Thoracic aorta (tissue), 2 donors: ENCODE results near the gene PLA1A. TPM values are rescaled to one million over a fixed set of nuclear protein-coding genes. Genes with fewer than 3 reads are reported as not detected.
A peak's percentile ranks its signal among the peaks of the same experiment; 100 is the strongest.

Source experiments
- ATAC-seq: fragments of 150-250 bp; one replicate; pipeline ENCODE4 v1.8.0; 2017; ENCODE audit warnings: low read depth; ENCODE audit not compliant: insufficient number of reproducible peaks, low FRiP score
- DNase-seq: peaks from one replicate; pipeline ENCODE4 v3.0.0-alpha.2; 2020; ENCODE audit warnings: low spot score
- H3K27ac ChIP-seq, 2 donors: fragments of 200-600 bp; sonication (generic); 1 replicate in 1 of 2; 2 replicates in 1 of 2; pipeline ENCODE4 v1.5.1; 2016; ENCODE audit warnings: mild to moderate bottlenecking in 2 of 2, moderate library complexity in 2 of 2
- H3K27me3 ChIP-seq: fragments of 200-600 bp; sonication (generic); replicated peaks from 2 replicates; pipeline ENCODE4 v1.6.0; 2016; ENCODE audit warnings: mild to moderate bottlenecking; ENCODE audit not compliant: insufficient read depth
- H3K36me3 ChIP-seq: fragments of 200-600 bp; sonication (generic); one replicate; pipeline ENCODE4 v1.5.1; 2016
- H3K4me1 ChIP-seq, 2 donors: fragments of 200-600 bp; sonication (generic); 1 replicate in 1 of 2; 2 replicates in 1 of 2; pipeline versions ENCODE4 v1.5.1 to v1.6.0; 2016; ENCODE audit warnings: low read depth in 2 of 2, mild to moderate bottlenecking in 1 of 2; ENCODE audit not compliant: control insufficient read depth in 1 of 2
- H3K4me3 ChIP-seq: fragments of 200-600 bp; sonication (generic); 2 replicates; pipeline ENCODE4 v1.5.1; 2016; ENCODE audit warnings: mild to moderate bottlenecking
- H3K9me3 ChIP-seq: fragments of 200-600 bp; sonication (generic); 2 replicates; pipeline ENCODE4 v1.5.1; 2016
- total RNA-seq, 2 donors: library from RNA; depleted of rRNA; stranded (reverse); fragments of >200 nt; gene quantifications; one replicate each; pipeline versions ENCODE4 v1.1.0 to v1.2.3, GENCODE V29; 2016
- TF ChIP-seq, protein P1 (sequence below): fragments of 200-600 bp; sonication (generic); IDR thresholded peaks from one replicate; pipeline ENCODE4 v1.5.1; 2019; ENCODE audit warnings: antibody characterized with exemption

PLA1A gene
- total RNA-seq, 2 donors from 2014 or later: 4.9 to 20.8 TPM

DNA sequence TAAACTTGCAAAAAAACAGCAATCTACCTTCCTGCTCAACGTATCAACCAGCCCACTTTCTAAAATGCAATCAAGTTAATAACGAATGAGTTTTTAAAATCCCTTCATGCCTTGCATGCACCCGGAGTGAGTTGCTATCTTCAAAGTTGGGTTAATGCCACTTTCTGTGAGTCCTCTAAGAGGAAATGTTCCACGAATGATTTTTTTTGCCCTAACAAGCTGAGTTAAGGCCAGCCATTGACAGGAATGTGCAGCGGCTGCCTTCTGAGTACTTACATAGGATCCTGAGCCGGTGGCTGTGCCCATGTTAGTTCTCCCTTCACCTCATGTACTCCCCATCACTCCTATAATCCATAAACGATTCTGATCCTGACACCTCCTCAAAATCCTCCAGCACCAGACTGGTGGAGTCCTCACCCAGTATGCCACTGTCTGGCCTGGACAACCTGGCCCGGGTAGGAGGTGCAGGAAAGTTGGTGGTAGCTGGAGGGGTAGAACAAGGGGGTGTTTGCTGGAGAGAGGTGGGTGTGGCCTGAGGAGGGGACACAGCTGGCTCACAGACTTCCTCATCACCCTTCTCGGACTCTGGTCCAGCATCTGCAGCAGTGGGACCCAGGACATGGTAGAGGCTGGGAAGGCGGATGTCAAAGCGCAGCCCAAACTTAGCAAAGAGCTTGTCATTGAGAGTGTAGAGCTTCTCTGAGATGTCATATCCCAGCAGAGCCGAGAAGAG is 50.3 kb downstream of the PLA1A start:
- Histone ChIP-seq H3K27ac (peak overlapping the region; percentile 83 to 88), H3K4me3 (peak overlapping the region; percentile 10), H3K4me1 (peaks cover 18 to 28% of the 10 kb centered on the region in 2 donors), H3K36me3 (no peaks in the 10 kb centered on the region), H3K9me3 (no peaks in the 10 kb centered on the region), H3K27me3 (no peaks in the 10 kb centered on the region)
- ATAC-seq (peak; percentile 42), DNase-seq (no peak)
- TF ChIP-seq, protein P1, sequence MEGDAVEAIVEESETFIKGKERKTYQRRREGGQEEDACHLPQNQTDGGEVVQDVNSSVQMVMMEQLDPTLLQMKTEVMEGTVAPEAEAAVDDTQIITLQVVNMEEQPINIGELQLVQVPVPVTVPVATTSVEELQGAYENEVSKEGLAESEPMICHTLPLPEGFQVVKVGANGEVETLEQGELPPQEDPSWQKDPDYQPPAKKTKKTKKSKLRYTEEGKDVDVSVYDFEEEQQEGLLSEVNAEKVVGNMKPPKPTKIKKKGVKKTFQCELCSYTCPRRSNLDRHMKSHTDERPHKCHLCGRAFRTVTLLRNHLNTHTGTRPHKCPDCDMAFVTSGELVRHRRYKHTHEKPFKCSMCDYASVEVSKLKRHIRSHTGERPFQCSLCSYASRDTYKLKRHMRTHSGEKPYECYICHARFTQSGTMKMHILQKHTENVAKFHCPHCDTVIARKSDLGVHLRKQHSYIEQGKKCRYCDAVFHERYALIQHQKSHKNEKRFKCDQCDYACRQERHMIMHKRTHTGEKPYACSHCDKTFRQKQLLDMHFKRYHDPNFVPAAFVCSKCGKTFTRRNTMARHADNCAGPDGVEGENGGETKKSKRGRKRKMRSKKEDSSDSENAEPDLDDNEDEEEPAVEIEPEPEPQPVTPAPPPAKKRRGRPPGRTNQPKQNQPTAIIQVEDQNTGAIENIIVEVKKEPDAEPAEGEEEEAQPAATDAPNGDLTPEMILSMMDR: no peak

DNA sequence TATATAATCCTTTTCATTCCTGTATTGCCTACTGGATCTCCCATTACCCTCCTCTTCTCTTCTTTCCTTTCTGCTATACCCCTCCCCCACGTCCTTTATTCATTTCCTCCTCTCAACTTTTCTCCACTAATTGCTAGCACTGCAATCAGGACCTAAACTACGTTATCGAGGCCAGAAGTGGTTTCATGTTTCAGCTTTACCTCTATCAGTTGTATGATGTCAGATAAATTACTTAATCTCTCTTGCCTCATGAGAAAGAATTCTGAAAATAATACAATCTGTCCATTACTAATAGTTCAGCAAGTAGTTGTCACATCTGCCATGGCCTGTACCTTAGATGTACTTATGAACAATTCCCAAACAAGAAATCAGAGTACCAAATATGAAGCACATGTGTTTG is 52.1 kb downstream of the PLA1A start:
- Histone ChIP-seq H3K27me3 (no peaks in the 10 kb centered on the region), H3K9me3 (no peaks in the 10 kb centered on the region), H3K4me3 (no peak overlapping the region), H3K4me1 (peaks cover 18 to 28% of the 10 kb centered on the region in 2 donors), H3K36me3 (no peaks in the 10 kb centered on the region), H3K27ac (no peak overlapping the region)
- TF ChIP-seq, protein P1: no peak
- DNase-seq: no peak
- ATAC-seq: no peak

DNA sequence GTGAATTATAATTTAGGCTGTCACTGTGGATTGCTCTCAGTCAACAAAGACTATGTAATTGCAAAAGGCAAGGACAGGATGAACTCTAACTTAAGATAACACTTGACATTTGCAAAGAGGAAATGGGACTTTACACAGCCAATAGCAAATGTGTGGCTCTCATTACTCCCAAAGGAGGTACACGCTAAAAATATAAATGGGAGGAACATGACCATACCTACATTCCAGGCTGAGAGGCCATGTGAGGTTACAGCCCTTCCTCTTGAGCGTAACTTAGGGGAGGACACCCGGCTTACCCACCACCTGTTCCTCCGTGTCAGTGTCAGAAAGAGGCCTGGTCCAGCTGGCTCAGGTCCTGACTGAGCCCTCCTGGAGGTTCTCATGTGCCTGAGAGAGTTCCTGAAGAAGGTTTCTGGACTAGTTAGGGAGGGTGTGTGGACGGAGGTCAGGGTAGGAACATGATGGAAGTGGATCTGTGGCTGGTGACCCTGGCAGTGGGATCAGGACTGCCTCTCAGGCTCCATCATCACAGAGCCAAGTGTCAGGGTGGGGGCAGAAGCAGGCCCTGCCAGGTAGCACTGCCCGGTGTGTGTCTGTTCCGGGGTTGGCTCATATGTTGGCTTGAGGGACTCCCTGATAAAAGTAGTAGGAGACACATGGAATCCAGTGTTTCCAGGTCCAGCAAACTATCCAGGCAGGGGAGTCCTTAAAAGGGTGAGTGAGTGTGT is 54.8 kb downstream of the PLA1A start:
- H3K36me3 ChIP-seq: no peaks in the 10 kb centered on the region
- H3K4me1 ChIP-seq: peaks cover 8 to 25% of the 10 kb centered on the region in 2 donors
- DNase-seq (no peak), ATAC-seq (no peak)
- no peaks in the 10 kb centered on the region for H3K27me3 ChIP-seq
- H3K9me3 ChIP-seq: no peaks in the 10 kb centered on the region
- H3K27ac ChIP-seq: no peak overlapping the region
- TF ChIP-seq, protein P1: no peak
- no peak overlapping the region for H3K4me3 ChIP-seq

DNA sequence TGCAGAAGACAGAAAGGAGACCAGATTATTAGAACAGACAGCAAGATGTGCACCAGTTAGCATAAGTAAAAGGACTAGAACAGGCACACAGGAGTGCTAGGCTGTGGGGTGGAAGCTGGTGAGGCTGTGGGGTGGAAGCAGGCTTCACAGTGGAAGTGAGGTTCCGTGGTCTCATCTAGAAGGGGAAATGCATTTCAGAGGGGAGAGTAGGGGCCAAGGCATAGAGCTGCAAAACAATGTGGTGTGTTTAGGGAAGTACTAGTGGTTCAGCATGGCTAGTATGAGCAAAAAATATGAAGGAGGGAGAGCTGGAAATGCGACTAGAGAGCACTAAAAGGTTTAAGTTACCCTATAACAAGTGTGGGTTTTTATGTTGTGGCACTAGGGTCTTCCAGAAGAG is 56.2 kb downstream of the PLA1A start:
- peaks cover 5 to 25% of the 10 kb centered on the region in 2 donors for H3K4me1 ChIP-seq
- no peaks in the 10 kb centered on the region for H3K27me3 ChIP-seq
- no peak overlapping the region for H3K27ac ChIP-seq
- no peak overlapping the region for H3K4me3 ChIP-seq
- ATAC-seq: no peak
- H3K36me3 ChIP-seq: no peaks in the 10 kb centered on the region
- DNase-seq: no peak
- H3K9me3 ChIP-seq: no peaks in the 10 kb centered on the region
- TF ChIP-seq, protein P1: no peak

DNA sequence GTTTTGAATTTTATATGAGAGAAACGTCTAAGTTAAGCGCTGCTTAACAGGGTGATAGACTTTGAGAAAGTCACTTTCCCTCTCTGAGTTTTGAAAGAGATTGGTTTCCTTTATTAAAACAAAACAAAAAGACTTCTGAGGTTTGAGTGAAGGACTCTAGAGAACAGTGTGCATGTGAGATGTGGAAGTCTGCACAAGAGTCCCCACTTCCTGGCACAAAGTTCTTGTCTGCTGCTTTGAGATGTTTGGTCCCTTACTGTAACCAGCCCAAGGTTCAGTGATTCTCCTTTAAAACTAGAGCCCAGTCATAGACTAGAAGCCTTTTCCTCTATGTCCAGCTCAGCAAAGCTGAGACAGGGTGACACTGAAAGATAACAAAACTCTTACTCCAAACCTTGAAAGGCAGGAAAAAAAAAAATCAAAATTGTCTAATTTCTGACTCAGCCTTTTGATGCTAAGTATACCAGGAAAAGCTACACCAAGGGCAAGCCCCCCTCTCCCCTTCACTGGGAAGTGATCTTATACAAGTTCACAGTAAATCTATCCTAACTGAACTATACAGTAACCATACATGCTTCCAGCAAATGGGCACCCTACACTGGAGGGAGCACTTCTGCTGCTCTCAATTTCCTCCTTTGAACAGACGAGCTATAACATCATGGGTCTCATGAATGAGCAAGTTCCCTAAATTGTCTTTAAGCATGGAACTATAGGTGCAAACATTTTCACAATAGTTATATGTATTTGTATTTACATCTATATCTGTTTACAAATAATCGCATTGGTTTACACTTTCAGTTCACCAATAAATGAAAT is 60.4 kb downstream of the PLA1A start:
- H3K9me3 ChIP-seq: no peaks in the 10 kb centered on the region
- no peaks in the 10 kb centered on the region for H3K27me3 ChIP-seq
- DNase-seq (no peak), ATAC-seq (no peak)
- peaks cover 19 to 53% of the 10 kb centered on the region in 2 donors for H3K4me1 ChIP-seq
- no peak overlapping the region for H3K27ac ChIP-seq
- H3K4me3 ChIP-seq: peak overlapping the region; percentile 13
- TF ChIP-seq, protein P1: no peak
- H3K36me3 ChIP-seq: no peaks in the 10 kb centered on the region
